ENCODE results near the gene FRMPD4.

Gene FRMPD4

DNA sequence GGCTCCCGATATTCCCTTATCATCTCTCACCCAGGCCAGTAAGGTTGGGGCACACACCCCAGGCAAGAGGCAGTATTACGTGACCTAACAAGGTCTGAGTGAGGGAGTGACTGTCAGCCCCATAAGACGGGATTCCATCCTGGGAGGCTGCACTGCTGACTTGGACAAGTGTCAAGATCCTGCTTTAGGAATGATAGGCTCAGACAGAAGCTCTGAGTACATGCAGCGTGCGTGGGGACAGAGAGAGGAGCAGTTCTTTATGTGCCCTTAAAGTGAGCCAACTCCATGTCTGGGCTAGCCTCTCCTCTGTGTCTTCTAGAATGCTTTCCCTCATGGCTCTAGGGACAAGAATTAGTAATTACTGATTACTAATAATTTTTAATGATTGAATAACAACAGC is 510.7 kb downstream of the FRMPD4 start:
- no peak overlapping the region for H3K4me3 ChIP-seq (replicated peaks in 1 of 2; ENCODE audit: low read depth in 2 of 2, low read length in 2 of 2)
- DNase-seq (ENCODE audit: low read depth in 2 of 2): peak in 1 of 2 donors; percentile 15
- TF ChIP-seq, protein P1, sequence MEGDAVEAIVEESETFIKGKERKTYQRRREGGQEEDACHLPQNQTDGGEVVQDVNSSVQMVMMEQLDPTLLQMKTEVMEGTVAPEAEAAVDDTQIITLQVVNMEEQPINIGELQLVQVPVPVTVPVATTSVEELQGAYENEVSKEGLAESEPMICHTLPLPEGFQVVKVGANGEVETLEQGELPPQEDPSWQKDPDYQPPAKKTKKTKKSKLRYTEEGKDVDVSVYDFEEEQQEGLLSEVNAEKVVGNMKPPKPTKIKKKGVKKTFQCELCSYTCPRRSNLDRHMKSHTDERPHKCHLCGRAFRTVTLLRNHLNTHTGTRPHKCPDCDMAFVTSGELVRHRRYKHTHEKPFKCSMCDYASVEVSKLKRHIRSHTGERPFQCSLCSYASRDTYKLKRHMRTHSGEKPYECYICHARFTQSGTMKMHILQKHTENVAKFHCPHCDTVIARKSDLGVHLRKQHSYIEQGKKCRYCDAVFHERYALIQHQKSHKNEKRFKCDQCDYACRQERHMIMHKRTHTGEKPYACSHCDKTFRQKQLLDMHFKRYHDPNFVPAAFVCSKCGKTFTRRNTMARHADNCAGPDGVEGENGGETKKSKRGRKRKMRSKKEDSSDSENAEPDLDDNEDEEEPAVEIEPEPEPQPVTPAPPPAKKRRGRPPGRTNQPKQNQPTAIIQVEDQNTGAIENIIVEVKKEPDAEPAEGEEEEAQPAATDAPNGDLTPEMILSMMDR (IDR thresholded peaks at IDR 0.05; ENCODE audit: low read depth, low read length): no peak

DNA sequence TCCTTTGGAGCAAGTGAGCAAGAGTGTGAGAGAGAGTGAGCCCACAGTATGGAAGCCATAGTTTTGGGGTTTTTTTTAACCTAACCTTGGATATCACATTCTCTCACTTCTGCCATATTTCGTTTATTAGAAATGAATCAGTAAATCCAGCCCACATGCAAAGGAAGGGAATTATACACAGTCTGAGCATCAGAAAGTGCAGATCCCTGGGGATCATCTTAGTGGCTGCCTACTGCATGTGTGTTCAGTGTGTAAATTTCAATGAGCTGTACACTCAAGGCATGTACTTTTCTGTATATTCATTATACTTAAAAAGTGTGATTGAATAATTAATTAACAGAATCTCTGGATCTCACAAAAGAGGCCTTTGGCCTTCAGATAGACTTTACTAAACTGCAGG is 519.2 kb downstream of the FRMPD4 start:
- no peak for DNase-seq (ENCODE audit: low read depth in 2 of 2)
- no peak overlapping the region for H3K4me3 ChIP-seq (replicated peaks in 1 of 2; ENCODE audit: low read depth in 2 of 2, low read length in 2 of 2)
- TF ChIP-seq, protein P1 (IDR thresholded peaks at IDR 0.05; ENCODE audit: low read depth, low read length): no peak

DNA sequence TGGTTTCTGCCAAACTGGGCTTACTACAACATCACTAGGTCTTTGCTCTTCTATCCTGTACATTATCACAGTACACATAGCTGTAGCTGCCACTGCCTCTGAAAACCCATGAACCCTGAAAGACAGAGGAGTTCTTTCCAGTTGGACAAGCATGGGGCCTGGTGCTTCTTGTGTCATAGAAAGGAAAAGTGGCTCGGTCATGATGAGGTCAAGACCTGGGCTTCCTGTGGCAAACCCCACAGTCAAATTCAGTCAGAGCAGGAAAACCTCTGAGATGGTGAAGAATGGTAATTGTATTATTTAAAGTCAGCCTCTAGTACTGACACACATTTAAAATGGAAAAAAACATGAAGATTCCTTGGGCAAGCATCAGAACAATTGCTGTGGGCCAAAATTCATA is 519.6 kb downstream of the FRMPD4 start:
- no peak for DNase-seq (ENCODE audit: low read depth in 2 of 2)
- TF ChIP-seq, protein P1 (IDR thresholded peaks at IDR 0.05; ENCODE audit: low read depth, low read length): no peak
- H3K4me3 ChIP-seq (replicated peaks in 1 of 2; ENCODE audit: low read depth in 2 of 2, low read length in 2 of 2): no peak overlapping the region

DNA sequence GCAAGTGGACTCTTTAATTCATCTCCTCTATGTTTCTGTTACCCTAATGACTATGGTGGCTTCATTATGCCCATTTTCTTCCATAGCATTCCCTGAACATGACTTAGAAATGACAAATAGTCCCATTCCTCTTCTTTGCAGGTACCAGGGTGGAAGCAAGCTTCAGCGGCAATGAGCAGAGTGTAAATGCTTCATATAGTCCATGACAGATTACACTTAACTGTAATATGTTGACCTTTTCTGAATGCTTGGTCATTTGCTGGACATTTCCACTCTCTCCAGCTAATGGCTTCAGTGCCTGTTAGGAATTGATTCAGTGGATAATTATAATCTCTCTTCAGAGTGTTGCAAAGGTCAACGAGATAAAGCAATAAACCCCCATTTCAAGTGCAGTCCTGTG is 523.2 kb downstream of the FRMPD4 start:
- H3K4me3 ChIP-seq (replicated peaks in 1 of 2; ENCODE audit: low read depth in 2 of 2, low read length in 2 of 2): no peak overlapping the region
- no peak for DNase-seq (ENCODE audit: low read depth in 2 of 2)
- TF ChIP-seq, protein P1 (IDR thresholded peaks at IDR 0.05; ENCODE audit: low read depth, low read length): no peak

DNA sequence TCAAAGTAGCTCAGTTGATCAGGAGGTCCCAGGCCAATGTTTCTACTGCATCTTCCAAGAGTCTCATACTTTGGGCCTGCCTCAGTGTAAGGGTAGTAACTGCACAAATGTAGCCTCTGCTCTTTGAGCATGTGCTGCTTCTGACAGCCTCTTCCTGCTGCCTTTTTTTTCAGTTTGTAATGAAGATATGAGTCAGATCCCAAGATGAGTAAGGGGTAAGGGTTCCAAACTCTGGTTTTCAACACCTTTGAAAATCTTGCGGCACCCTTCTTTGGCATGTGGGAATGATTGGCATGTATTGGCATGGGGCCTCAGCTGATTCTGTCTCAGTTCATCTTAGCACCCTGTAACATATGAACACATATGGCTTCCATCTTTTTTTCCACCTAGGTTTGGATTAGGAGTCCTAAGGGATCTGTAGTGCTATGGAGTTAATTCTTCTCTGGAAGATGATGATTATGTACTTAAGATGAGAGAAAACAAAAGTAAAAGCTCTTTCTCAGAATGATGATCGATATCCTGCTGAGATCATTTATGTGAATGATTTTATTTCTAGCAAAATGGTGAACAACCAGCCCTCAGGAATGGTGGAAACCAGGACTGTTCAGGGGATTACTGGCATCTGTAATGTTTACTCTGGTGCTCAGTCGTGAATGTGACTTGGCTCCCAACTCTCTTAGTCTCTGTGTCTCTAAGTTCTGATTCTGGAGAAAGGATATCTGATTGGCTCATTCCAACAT is 534.3 kb downstream of the FRMPD4 start:
- DNase-seq (ENCODE audit: low read depth in 2 of 2): peak in 1 of 2 donors; percentile 16
- H3K4me3 ChIP-seq (replicated peaks in 1 of 2; ENCODE audit: low read depth in 2 of 2, low read length in 2 of 2): no peak overlapping the region
- TF ChIP-seq, protein P1 (IDR thresholded peaks at IDR 0.05; ENCODE audit: low read depth, low read length): no peak

DNA sequence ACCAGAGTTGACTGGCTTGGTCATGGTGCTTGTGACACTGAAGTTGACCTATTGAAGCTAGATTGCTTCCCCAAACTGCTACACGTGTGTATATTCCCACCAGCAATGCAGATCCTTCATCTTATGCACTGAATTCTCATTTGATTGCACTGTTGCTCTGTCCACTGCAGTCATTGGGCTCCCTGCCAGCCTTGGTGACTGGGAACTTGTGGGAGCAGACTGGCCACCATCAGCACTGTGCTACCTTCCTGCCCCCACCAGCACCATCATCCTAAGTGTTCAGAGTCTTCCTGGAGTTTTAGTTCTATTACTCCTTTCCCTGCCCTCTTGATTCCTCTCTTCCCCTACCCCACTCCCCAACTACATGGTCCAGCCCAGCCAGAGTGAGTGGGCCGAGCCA is 535.2 kb downstream of the FRMPD4 start:
- TF ChIP-seq, protein P1 (IDR thresholded peaks at IDR 0.05; ENCODE audit: low read depth, low read length): no peak
- H3K4me3 ChIP-seq (replicated peaks in 1 of 2; ENCODE audit: low read depth in 2 of 2, low read length in 2 of 2): no peak overlapping the region
- DNase-seq (ENCODE audit: low read depth in 2 of 2): peak in 1 of 2 donors; percentile 5

DNA sequence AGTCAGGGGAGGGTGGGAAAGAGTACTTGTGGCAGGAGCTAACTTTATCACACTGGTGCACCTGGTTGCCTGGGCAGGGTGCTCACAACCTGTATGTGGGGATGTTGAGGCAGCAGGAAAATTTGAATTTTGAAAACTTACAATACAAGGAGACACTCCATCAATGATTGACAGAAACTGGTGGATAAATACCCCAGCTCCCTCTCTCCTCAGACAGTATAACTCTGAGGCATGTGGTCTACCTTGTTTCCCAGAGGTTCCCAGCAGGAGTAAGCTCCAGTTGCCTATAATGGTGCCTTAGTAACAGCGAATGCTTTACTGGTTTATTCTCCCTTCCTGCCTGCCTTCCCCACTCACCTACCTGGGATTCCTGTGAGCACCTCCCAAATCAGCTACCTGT is 541.2 kb downstream of the FRMPD4 start:
- no peak for DNase-seq (ENCODE audit: low read depth in 2 of 2)
- TF ChIP-seq, protein P1 (IDR thresholded peaks at IDR 0.05; ENCODE audit: low read depth, low read length): no peak
- no peak overlapping the region for H3K4me3 ChIP-seq (replicated peaks in 1 of 2; ENCODE audit: low read depth in 2 of 2, low read length in 2 of 2)

Measured in cardiac fibroblast (primary cell).